Epidermal melanocyte (primary cell): ENCODE measurements around the gene CDA.
A peak's percentile ranks its signal among the peaks of the same experiment; 100 is the strongest.

Source experiments
- DNase-seq: peaks from one replicate; pipeline ENCODE4 v3.0.0; 2011; ENCODE audit warnings: low spot score; ENCODE audit not compliant: insufficient read length

The CDA gene

DNA sequence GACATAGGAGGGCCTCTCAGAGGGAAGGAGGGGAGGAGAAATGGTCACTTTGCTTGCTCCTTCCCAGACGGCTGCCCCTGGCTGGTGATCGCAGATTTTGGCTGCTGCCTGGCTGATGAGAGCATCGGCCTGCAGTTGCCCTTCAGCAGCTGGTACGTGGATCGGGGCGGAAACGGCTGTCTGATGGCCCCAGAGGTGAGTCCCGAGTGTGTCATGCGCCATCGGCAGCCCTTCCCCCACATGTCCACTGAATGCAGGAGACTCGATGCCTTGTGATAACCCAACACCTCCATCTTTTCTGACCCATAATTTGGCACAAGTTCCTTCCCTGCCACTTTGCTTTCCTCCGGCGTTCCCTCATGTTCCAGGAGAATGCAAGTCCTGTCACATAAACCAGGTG lies 59.5 kb downstream of the CDA start:
- DNase-seq: no peak

DNA sequence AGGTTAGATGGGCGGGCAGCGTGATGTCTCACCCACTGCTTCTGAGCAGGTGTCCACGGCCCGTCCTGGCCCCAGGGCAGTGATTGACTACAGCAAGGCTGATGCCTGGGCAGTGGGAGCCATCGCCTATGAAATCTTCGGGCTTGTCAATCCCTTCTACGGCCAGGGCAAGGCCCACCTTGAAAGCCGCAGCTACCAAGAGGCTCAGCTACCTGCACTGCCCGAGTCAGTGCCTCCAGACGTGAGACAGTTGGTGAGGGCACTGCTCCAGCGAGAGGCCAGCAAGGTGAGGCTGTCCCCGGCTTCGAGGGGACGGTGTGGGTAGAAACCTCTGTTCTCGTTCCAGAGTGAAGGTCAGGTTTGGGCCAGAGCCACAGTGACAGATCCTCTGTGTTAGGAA lies 60.0 kb downstream of the CDA start:
- DNase-seq: no peak

GRCh38 chr1:20652300-20652699 lies 63.4 kb downstream of the CDA start:
- no peak for DNase-seq

GRCh38 chr1:20654104-20654690 lies 65.3 kb downstream of the CDA start:
- DNase-seq: no peak

DNA sequence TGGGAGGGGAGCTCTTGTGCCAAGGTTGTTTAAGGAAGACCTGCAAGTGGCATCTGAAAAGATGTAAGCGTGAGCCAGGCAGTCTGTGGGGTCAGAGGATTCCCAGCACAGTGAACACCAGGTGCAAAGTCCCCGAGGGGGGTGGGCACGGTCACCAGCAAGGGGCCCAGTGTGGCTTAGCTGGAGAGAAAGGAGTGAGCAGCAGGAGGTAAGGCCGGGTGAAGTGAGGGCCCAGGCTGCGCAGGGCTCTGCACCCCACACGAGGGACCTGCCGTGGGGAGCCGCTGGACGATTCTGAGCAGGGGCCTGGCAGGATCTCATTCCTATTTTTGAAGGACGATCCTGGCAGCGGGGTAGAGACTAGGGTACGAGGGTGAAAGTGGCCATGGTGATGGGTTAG lies 68.1 kb downstream of the CDA start:
- no peak for DNase-seq

DNA sequence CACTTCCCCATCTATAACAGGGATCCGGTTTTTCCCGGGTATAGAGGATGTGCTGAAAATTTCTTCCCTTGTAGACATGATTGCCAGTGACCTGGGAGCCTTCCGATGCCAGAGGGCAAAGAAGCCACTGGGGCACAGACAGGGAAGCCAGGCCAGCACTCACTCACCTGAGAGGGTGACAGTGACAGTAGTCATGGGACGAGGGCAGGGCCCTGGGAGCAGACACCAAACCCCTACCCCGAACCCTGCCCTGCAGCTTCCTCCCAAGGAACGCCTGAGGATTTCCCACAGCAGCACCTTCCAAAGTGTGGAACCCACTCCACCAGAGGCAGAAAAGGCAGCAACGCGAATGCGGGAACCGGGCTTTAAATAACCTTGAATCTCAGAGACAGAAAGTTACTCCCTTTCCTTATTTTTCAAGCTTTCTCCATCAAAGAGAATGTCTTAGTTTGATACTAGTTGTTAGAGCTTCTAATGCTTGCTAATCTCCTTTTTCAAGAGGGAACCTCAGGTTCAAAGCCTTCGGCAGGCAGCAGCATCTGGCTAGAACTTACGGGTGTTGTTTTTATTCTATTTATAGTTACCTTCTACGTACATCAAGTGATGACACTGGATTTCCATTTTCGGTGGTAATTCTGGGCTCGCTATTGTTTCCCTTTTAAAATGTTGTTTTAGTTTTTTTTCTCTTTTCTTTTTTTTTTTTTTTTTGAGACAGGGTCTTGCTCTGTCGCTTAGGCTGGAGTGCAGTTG lies 69.4 kb downstream of the CDA start:
- DNase-seq: no peak

DNA sequence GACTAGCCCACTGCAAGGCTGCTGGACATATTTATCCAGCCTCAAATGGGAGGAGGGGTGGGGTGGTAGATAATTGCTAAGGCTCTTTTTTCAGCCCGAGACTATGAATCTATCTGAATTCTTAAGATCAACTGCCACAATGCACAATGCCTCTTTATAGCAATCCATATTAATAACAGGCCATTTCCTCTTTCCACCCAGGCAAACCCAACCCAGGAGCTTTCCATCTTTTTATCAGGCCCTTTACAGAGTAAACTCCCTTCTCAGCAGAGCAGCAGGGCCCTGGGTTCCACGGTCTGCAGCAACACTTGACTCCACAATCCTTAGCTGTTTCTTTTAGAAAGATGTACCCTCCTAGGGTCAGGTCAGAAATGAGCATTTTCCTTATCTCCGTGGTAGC lies 71.5 kb downstream of the CDA start:
- DNase-seq: no peak

GRCh38 chr1:20660847-20661206 lies 71.9 kb downstream of the CDA start:
- no peak for DNase-seq

- peak; percentile 98 for DNase-seq
These were observed 72.6 kb downstream of the CDA start, which contains the start of gene DDOST for GRCh38 chr1:20661207-20662109. TSS of gene DDOST (minus strand) at chr1:20661369. CDS start at chr1:20661350, 19 bp downstream.

DNA sequence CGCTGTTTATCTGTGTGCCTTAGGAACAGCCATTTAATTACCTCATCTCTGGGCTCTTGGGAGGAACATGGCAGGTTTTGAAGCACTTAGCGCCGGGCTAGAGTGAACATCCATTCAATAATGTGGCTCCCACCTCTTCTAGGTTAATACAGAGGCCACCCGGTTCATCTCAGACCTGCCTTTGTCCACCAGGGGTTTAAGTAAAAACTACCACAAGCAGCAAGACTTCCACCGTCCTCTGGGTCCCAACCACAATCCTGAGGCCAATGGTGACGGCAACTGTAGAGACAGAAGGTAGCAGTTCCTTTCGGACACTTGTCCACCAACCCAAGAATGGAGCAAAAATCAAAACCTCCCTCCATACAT lies 73.2 kb downstream of the CDA start:
- no peak for DNase-seq

DNA sequence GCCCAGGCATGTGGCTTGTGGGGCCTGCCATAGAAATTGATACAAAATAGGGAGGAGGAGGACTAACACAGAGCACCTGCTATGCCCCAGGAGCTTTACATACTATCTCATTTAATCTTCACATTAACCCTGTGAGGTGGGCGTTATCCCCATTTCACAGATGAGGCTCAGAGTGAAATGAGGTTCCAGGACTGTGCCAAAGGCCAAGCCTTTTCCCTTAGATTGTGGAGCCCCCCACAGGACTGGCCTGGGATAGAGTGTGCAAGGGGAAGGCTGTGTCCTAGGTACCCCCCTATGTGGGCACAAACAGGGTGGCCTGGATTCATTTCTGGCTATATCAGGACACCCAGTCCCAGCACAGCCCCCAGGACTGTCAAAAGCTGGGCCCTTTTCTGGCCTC lies 74.5 kb downstream of the CDA start:
- no peak for DNase-seq

GRCh38 chr1:20663969-20664715 lies 75.2 kb downstream of the CDA start:
- no peak for DNase-seq

GRCh38 chr1:20665726-20666125 lies 76.8 kb downstream of the CDA start:
- DNase-seq: no peak

DNA sequence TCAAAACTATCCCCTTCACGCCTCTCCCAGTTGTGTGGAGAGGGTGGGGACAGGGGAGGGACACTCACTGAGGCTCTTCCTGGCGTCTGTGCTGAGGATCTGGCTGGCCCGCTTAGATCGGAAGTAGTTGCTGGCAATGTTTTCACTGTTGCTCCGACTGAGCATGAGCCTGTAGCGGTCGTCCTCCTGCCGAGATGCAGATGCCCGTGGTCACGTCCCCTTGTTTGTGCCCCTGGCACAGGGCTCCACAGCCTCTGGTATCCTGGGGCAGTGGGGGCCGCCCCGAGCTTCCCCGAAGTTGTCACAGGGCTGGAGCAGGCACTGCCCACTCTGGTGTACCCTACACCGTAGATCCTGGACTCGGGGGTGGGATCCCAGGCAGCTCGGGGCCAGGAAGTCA lies 77.2 kb downstream of the CDA start:
- no peak for DNase-seq

DNA sequence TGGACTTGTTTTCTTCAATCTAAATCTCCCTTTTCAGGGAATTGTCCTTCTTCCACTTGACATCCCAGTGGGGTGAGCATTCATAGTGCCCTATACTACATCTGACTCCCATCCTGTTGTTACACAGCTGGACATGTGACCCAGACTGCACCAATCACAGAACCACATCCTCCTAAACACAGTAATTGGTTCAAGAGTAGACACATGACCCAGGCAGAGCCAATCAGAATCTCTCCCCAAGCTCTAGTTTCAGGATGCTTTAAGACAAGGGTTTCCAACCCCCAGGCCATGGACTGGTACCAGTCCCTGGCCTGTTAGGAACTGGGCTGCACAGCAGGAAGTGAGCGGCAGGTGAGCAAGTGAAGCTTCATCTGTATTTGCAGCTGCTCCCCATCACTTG lies 77.9 kb downstream of the CDA start:
- DNase-seq: no peak
